DMS79 treated with DMSO at 0.1 percent for 48 hours (cell line): ENCODE results near the gene LRRC41.
"Not testable (repeated sequence)": the region's sequence is repeated elsewhere in the genome, so short reads cannot be mapped to it uniquely, and the experiment has no call there.

Experiments used
- DNase-seq: peaks from one replicate; lab custom pipeline; 2025; lab: John Stamatoyannopoulos, UW

LRRC41 gene

GRCh38 chr1:46284597-46285564 lies 18.5 kb downstream of the LRRC41 start:
- no peak for DNase-seq

- DNase-seq = no peak
Measured at GRCh38 chr1:46284058-46284457, 19.4 kb downstream of the LRRC41 start.

- no peak for DNase-seq
Measured at GRCh38 chr1:46281021-46281420, 22.4 kb downstream of the LRRC41 start.

- DNase-seq = no peak
Measured at GRCh38 chr1:46280092-46280491, 23.3 kb downstream of the LRRC41 start.

- no peak for DNase-seq
Measured at GRCh38 chr1:46278807-46279206, 24.6 kb downstream of the LRRC41 start.

- DNase-seq = no peak
Measured at GRCh38 chr1:46277658-46278373, 25.6 kb downstream of the LRRC41 start.

- no peak for DNase-seq
Measured at GRCh38 chr1:46275030-46275337, 28.4 kb downstream of the LRRC41 start.

- no peak for DNase-seq
Measured at GRCh38 chr1:46274225-46275029, 29.0 kb downstream of the LRRC41 start.

GRCh38 chr1:46268578-46268977 lies 34.8 kb downstream of the LRRC41 start:
- DNase-seq = no peak

GRCh38 chr1:46263146-46263545 lies 40.3 kb downstream of the LRRC41 start:
- no peak for DNase-seq

- DNase-seq = no peak
Measured at GRCh38 chr1:46262508-46262907, 40.9 kb downstream of the LRRC41 start.

- DNase-seq = no peak
Measured at GRCh38 chr1:46256523-46256922, 46.9 kb downstream of the LRRC41 start.

GRCh38 chr1:46254668-46255067 lies 48.7 kb downstream of the LRRC41 start:
- no peak for DNase-seq

- DNase-seq = peak; percentile 66
Measured at GRCh38 chr1:46248122-46248920, 55.1 kb downstream of the LRRC41 start.

GRCh38 chr1:46247436-46248121 lies 55.8 kb downstream of the LRRC41 start, which contains the start of gene RAD54L:
Gene RAD54L, plus strand, starts transcription at chr1:46247763. Its CDS starts 643 bp downstream, at chr1:46248406.
- DNase-seq = peak; percentile 99

GRCh38 chr1:46246548-46247435 lies 56.6 kb downstream of the LRRC41 start:
- DNase-seq = peak; percentile 78

- not testable (repeated sequence) for DNase-seq
Measured at GRCh38 chr1:46246136-46246535, 57.3 kb downstream of the LRRC41 start.

- no peak for DNase-seq
Measured at GRCh38 chr1:46244656-46245371, 58.6 kb downstream of the LRRC41 start.

- DNase-seq = not testable (repeated sequence)
Measured at GRCh38 chr1:46243831-46244230, 59.6 kb downstream of the LRRC41 start.
